ENCODE results near the gene ATG16L2.

The ATG16L2 gene

GRCh38 chr11:72814286-72815109, at the start of gene ATG16L2:
ATG16L2 (plus strand) TSS chr11:72814411; CDS start chr11:72814446, 35 bp downstream.
- DNase-seq (ENCODE audit: low read depth in 1 of 2, low spot score in 1 of 2), result peak; percentile 77 to 86

GRCh38 chr11:72764503-72764902, 49.7 kb upstream of the ATG16L2 start:
- DNase-seq (ENCODE audit: low read depth in 1 of 2, low spot score in 1 of 2), result no peak

GRCh38 chr11:72766152-72766902, 47.9 kb upstream of the ATG16L2 start:
- no peak for DNase-seq (ENCODE audit: low read depth in 1 of 2, low spot score in 1 of 2)

- DNase-seq (ENCODE audit: low read depth in 1 of 2, low spot score in 1 of 2), result no peak
Measured at GRCh38 chr11:72767203-72768062, 46.8 kb upstream of the ATG16L2 start.

GRCh38 chr11:72768581-72768980, 45.6 kb upstream of the ATG16L2 start:
- no peak for DNase-seq (ENCODE audit: low read depth in 1 of 2, low spot score in 1 of 2)

- no peak for DNase-seq (ENCODE audit: low read depth in 1 of 2, low spot score in 1 of 2)
Measured at GRCh38 chr11:72769680-72770079, 44.5 kb upstream of the ATG16L2 start.

- DNase-seq (ENCODE audit: low read depth in 1 of 2, low spot score in 1 of 2), result no peak
Measured at GRCh38 chr11:72770799-72771198, 43.4 kb upstream of the ATG16L2 start.

- no peak for DNase-seq (ENCODE audit: low read depth in 1 of 2, low spot score in 1 of 2)
Measured at GRCh38 chr11:72771507-72771906, 42.7 kb upstream of the ATG16L2 start.

GRCh38 chr11:72772059-72772458, 42.2 kb upstream of the ATG16L2 start:
- DNase-seq (ENCODE audit: low read depth in 1 of 2, low spot score in 1 of 2), result no peak

- no peak for DNase-seq (ENCODE audit: low read depth in 1 of 2, low spot score in 1 of 2)
Measured at GRCh38 chr11:72773291-72773690, 40.9 kb upstream of the ATG16L2 start.

- no peak for DNase-seq (ENCODE audit: low read depth in 1 of 2, low spot score in 1 of 2)
Measured at GRCh38 chr11:72773696-72774095, 40.5 kb upstream of the ATG16L2 start.

GRCh38 chr11:72774499-72774898, 39.7 kb upstream of the ATG16L2 start:
- no peak for DNase-seq (ENCODE audit: low read depth in 1 of 2, low spot score in 1 of 2)

GRCh38 chr11:72775288-72776110, 38.7 kb upstream of the ATG16L2 start:
- DNase-seq (ENCODE audit: low read depth in 1 of 2, low spot score in 1 of 2), result no peak

GRCh38 chr11:72776117-72776843, 37.9 kb upstream of the ATG16L2 start:
- no peak for DNase-seq (ENCODE audit: low read depth in 1 of 2, low spot score in 1 of 2)

- DNase-seq (ENCODE audit: low read depth in 1 of 2, low spot score in 1 of 2), result no peak
Measured at GRCh38 chr11:72776844-72777754, 37.1 kb upstream of the ATG16L2 start.

- DNase-seq (ENCODE audit: low read depth in 1 of 2, low spot score in 1 of 2), result no peak
Measured at GRCh38 chr11:72777755-72778278, 36.4 kb upstream of the ATG16L2 start.

GRCh38 chr11:72778535-72779494, 35.4 kb upstream of the ATG16L2 start:
- DNase-seq (ENCODE audit: low read depth in 1 of 2, low spot score in 1 of 2), result no peak

Data from activated T-helper 1 cell treated with anti-CD3 and anti-CD28 coated beads, Interleukin-2, amount 50 U/mL, for 16 hours (primary cell).